Activated CD4-positive, alpha-beta T cell treated with anti-CD3 and anti-CD28 coated beads, Interleukin-2, amount 50 U/mL, for 16 hours (primary cell): ENCODE measurements around the gene SLC30A3.

Experiments
- DNase-seq: peaks from one replicate; pipeline ENCODE4 v3.0.0-alpha.2; 2020

SLC30A3 gene

DNA sequence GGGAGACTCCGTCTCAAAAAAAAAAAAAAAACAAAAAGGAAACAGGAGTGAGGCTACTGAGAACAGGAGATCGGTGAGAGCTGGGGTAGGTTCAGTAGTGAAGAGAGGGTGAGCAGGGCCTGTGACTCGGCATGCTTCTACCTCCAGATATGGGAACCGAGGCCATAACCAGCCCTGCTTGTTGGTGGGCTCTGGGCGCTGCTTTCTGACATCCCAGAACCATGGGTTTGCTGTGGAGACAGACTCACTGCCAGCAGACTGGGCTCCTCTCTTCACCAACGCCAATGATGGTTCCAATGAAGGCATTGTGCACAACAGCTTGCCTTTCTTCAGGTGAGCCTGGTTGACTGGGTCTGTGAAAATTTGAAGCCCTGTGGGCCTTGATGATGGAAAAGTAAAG is 39.4 kb downstream of the SLC30A3 start:
- DNase-seq = no peak

DNA sequence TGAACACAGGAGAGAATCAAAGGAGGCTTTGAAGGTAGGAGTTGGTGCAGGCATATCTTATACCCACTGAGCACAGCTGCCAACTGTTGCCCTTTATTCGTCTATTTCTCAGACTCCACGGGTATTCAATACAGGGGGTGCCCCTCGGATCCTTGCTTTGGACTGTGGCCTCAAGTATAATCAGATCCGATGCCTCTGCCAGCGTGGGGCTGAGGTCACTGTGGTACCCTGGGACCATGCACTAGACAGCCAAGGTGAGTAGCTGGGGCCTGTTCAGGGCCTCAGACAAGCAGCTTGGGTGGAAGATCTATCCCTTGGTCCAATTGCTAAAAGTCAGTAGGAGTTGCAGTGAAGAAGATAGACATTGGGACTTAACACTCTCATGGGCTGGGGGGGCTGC is 40.4 kb downstream of the SLC30A3 start:
- DNase-seq = no peak

DNA sequence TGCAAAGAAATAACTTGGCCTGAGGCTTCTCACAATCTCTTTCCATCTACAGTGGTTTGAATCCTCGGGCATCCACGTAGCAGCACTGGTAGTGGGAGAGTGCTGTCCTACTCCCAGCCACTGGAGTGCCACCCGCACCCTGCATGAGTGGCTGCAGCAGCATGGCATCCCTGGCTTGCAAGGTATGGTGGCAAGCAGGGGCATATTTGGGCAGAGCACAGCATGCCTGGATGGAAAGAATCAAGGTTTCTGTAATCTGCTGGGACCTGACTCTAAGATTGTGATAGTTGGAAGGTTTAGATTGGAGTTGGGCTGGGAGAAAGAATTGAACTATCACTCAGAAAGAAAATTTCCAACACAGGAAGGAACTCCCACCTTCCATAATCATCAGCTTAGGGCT is 41.7 kb downstream of the SLC30A3 start:
- DNase-seq = no peak

DNA sequence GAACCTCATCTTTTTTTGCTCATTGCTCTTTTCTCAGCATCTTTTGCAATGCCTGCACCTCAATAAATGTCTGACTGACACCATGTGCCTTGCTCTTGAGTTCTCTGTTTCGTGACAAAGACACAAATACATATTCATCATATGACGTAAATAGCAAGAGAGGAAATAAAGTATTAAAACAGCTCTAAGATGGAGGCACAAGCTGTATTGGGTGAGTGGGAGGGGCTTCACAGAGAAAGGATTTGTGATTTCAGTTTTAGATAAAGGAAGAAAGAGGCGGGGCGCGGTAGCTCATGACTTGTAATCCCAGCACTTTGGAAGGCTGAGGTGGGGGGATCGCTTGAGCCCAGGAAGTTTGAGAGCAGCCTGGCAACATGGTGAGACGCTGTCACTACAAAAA is 42.8 kb downstream of the SLC30A3 start:
- DNase-seq = no peak

DNA sequence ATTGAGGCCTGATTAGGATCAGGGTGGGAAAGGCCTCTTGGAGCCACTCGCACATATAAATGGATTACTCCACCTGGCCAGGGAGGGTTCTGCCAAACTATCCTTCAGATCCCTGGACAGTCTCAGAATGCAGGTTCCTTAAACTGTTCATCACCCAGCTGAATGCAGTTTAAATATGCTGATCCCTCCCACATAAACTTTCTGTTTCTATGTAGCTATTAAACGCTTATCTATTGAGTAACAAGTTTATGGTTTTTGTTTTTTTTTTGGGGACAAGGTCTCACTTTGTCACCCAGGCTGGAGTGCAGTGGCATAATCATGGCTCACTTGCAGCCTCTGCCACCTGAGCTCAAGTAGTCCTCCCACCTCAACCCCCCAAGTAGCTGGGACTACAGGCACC is 43.8 kb downstream of the SLC30A3 start:
- no peak for DNase-seq

DNA sequence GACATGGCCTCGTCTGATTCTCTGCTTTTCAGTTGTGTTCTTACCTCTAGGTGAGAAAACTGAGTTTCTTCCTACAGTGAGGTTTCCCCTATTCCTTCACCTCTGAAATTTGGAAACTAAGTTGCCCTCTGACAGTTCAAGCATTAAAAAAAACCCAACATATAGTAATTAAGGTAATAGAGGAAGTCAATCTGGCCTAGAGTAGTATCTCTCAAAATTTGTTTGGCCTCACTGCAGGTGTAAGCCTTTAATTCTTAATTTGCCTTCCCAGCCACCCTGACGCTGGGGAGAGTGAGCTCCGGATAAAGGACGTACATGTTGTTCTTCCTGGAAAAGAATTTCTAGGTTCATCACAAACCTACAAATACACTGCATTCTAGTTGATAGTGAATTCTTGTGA is 44.2 kb downstream of the SLC30A3 start:
- no peak for DNase-seq

DNA sequence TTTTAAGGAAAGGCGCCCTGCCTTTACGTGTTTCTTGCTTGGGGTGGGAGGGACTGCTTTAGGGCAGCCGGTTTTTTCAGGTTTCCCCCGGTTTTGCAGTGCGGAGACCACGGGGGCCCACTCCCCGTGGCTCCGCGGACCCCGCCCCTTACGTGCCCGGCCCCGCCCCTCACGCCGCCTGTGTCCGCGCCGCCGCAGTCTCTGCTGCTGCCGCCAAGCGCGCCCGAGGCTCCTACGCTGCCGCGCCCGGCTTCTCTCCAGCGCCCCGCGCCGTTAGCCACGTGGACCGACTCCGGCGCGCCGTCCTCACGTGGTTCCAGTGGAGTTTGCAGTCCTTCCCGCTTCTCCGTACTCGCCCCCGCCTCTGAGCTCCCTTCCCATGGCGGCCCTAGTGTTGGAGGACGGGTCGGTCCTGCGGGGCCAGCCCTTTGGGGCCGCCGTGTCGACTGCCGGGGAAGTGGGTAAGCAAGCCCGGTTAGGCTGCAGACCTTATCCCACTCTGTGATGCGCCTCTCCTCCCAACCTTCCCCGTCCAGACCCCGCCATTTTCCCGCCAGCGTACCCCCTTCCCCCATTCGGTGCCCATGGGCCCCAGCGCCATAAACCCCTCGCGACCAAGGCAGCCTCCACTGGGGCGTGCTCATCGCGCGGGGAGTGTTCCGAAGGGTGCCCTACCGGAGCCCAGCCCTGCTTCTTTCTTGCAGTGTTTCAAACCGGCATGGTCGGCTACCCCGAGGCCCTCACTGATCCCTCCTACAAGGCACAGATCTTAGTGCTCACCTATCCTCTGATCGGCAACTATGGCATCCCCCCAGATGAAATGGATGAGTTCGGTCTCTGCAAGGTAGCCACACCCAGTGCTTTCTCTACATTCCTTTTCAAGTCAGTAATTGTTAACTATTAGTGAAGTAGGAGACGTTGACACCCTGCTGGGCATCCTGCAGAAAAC is 45.4 kb downstream of the SLC30A3 start, which contains the start of gene CAD:
TSS of gene CAD (plus strand) at position 197 of the 949 bp plus-strand sequence. CDS start at position 380, 183 bp downstream.
- peak; percentile 91 for DNase-seq

DNA sequence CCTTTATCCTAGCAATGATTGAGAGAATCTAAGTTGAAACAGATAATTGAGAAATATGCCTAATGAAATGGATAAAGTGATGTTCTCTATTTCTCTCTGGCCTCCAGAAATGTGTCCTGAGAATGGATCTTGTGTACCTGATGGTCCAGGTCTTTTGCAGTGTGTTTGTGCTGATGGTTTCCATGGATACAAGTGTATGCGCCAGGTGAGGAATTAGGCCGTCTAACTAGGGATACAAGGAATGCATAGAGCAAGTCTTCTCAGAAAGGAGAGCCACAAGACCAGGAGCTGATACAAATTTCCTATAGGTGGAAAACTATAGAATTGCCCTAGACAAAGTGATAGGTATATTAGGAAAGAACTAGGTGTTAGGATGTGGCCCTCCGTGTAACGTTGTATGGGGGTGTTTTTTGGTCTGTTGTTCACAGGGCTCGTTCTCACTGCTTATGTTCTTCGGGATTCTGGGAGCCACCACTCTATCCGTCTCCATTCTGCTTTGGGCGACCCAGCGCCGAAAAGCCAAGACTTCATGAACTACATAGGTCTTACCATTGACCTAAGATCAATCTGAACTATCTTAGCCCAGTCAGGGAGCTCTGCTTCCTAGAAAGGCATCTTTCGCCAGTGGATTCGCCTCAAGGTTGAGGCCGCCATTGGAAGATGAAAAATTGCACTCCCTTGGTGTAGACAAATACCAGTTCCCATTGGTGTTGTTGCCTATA is 46.3 kb downstream of the SLC30A3 start:
- no peak for DNase-seq

DNA sequence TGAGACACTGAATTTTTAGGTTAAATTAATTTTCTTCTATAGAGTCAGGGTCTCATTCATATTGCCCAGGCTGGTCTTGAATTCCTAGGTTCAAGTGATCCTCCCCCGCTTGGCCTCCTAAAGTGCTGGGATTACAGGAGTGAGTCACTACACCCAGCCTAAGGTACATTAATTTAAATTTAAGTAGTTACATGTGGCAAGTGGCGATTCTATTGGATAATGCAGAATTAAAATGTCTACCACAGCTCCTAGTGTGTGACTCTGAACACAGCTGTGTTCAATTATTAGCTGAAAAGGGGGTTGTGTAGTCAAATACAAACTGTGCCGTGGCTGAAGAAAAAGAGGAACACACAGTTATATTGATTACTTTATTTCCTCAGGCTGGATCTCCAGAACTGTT is 47.9 kb downstream of the SLC30A3 start:
- DNase-seq = no peak

DNA sequence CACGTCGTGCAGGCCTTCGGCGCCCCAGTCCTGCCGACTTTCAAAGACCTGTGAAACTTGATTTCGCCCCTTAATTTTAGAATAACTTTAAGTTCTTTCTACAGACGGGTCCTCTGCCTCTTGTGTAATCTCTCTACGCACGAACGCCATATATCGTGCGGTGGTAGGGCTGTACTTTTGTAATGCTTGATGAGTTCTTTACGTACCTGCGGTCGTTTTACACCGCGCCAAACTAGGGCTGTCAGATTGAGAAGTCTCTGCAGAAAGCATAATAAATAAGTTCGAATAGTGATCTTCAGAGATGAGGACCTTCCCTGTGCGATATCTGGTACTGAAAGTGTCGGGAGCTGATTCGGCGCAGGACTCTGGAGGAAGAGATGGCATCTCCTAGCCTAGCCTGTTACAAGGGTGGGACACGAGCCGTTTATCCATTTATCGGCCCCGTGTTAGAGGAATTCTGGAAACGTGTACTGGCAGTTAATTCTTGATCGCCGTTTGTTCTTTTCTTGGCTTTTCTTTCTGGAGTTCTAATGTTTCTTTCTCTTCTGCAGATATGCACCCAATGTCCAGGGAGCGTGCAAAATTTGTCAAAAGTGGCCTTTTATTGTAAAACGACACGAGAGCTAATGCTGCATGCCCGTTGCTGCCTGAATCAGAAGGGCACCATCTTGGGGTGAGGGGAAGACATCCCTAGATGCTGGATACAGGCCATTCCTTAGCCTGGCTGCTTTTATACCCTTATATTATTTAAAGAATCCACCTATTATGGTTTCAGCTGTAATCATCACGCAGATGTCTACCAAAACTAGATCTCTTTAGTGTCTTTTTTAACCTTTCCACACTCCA is 50.0 kb downstream of the SLC30A3 start:
- peak; percentile 45 for DNase-seq

DNA sequence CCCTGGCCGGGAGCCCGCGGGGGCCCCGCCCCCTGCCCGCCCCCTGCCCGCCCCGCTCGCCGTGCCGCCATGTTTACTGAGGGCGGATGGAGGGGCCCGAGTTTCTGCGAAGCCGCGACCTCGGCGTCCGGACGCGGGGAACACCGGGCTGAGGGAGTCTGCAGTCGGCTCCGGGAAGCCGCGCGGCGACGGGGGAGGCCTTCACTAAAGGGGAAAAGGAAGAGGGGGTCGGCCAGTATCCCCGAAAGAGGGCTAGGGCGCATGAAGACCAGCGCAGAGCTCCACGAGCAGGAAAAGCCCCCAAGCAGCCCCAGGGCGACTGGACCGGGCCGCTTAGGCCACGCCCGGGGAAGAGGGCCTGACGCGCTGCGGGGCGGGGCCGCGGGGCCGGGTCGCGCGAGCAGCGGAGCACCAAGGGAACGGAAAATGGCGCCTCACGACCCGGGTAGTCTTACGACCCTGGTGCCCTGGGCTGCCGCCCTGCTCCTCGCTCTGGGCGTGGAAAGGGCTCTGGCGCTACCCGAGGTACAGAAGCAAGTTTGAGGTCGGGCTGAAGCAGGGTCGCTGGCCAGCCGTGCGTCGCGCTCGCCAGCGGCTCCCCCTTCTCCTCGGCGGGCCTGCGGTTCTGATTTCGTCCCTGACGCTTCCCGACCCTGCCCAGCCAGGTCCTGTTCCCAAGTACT is 50.8 kb downstream of the SLC30A3 start, which contains the start of the genes ATRAID and SLC5A6:
TSS of gene ATRAID (plus strand) at position 99 of the 683 bp plus-strand sequence. CDS start at position 427, 328 bp downstream.
TSS of gene SLC5A6 (minus strand) at position 326 of the 683 bp plus-strand sequence. CDS start 4,618 bp downstream, outside the sequence.
- peak; percentile 90 for DNase-seq

DNA sequence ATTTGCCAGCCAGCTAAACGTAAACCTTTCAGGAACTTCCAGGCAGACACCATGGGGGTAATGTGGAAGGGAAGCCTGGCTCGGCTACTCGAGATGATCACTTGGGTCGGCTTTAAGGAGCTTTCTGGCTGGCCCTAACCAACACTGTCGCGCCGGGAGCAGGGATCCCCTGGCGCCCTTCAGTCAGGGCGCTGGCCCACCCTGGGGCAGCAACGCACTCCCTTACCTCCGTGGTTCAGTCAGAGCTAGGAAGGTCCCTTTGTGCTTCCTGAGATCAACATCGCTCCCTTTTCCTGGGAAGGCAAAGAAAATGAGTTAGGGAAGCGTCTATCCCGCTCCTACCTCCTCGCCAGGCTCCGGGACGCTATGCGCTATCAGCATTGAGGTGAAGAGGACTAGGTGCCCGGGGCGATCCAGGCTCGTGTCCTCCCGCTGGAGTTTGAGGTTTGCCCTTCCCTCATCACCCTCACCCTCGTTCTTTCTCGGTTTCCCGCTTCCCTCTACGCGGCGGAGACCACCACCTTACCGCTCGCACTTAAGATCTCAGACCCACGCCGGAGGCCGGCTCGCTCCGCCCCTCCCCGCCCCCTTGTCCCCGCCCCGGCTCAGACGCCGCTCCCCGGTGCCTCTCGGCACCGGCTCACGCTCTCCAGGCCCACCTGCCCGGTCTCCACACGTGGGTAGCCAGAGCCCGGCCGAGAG is 51.5 kb downstream of the SLC30A3 start:
- no peak for DNase-seq

DNA sequence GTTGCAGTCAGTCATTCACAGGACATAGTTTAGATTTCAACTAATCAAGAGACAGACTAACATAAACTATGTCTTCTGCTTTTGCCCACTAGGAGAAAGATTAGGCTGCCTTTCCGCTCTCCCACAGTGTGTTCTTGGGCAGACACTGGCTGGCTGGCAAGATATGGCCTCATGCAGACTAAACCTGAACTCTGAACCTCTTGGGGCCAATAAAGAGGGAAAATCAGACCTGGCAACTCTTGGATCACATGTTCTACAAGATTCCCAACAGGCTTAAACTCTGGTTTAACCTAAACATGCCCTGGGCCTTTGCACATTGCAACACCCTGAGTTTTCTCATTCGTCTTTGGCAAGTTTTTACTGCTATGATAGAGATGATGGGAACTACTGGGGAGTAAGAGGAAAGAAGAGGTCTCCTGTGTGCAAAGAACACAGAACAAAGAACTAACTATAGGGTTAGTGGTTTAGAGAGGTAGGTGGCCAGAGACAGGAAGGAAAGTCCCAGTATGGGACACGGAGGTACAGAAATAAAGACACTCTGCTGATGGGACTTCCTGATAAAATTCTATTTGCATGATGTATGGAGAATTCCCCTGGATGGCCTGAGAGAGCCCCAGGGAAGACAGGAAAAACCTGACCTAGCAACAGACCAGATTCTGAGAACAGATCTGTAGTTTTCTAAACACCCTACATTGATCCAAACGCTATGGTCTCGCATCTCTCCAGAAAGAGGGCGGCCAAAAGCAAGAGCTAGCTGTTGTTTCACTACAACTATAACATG is 53.0 kb downstream of the SLC30A3 start:
- no peak for DNase-seq

DNA sequence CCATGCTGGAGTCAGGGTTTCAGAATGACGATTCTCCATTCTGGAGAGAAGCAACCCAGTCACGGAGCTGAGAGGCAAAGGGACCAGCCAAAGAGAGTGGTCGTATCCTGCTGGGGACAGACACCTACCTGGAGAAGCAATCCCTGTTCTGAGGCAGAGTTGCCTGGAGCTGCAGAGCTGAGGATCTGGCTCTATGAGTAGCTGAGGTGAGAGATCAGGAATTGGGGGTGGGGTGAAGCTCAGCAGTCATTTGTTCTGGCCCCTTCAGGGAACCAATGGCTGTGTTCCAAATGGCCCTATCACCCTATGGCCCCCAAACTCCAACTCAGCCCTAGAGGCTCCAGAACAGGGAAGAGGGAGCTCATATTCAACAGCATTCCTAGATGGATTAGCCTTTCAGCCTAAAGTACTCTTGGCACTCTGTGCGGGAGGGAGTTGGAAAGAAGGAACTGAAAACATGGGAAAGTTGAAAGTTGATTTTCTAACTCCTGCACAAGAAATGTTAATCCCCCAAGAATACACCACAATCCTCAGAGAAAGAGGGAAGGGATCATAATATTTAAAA is 54.3 kb downstream of the SLC30A3 start:
- no peak for DNase-seq

DNA sequence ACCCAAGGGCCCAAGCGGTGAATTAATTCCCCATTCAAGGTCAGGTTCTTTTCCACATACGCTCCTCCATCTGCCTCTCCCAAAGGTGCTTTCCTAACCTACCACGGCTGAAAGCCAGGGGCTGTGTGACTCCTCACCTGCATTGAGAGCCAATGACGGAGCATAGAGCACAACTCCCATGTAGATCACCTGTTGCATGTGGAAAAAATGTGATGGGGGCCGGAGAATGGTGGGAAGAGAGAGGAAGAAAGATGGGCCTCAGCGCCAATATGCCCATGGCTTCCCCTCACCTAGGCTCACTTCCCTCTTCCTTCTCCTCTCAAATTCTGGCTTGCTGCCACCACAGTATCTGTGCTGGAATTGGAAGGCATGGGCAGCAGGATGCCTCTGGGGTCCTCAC is 56.5 kb downstream of the SLC30A3 start:
- no peak for DNase-seq

DNA sequence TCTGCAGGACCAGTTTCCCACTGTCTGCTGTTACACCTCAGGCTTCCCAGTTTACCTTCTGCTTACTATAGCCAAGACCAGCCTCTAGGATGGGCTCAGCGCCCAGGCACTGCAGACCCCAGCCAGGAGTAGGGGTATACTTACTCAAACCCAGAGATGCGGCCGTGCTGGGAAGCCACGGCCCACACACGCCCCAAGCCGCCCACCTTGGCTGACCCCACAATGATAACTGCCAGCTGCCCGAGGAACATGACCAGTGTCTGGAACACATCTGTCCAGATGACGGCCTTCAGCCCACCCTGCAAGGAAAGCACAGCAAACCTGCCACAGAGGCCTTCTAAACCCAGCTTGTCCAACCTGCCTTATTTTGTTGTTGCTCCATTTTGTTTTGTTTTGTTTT is 57.6 kb downstream of the SLC30A3 start:
- DNase-seq = no peak

DNA sequence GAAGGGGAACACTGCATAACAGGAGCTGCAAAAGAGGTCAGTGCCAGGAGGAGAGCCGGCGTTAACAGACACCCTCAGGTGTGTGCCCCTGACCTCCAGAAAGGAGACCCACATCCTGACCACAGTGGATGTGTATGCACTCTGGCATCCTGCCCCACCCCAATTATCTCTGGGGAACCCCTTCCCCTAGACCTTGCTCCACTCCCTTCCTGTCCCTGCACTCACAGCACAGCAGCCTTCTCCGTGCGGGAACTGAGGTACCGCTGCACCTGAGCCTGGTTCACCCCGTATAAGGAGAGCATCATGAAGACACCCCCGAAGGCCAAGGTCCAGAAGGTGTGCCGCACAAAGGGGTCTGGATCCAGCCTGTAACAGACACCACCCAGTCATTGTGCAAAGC is 58.3 kb downstream of the SLC30A3 start:
- DNase-seq = no peak

DNA sequence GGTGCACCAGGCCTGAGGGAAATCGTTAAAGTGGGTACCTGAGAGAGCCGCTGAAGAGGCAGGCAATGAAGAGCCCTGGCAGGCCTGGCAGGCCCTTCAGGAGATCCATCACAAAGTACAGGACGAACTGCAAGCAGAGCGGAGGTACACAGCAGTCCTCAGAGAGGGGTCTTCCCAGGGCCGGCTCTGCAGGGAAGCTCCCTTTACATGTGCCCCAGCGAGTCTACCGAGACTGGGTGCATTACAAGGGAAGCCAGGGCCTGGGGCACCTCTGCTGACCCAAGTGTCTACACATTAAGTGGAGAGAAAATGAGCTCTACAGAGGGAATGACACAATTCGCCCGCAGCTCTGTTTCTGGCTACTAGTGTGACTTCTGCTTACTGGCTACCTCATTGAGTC is 59.1 kb downstream of the SLC30A3 start:
- no peak for DNase-seq
